ENCODE data around the gene OXGR1. TPM values are rescaled to one million over a fixed set of nuclear protein-coding genes. Genes with fewer than 3 reads are reported as not detected.

OXGR1 gene
- total RNA-seq, 1 experiment from 2014 or later, result not detected

DNA sequence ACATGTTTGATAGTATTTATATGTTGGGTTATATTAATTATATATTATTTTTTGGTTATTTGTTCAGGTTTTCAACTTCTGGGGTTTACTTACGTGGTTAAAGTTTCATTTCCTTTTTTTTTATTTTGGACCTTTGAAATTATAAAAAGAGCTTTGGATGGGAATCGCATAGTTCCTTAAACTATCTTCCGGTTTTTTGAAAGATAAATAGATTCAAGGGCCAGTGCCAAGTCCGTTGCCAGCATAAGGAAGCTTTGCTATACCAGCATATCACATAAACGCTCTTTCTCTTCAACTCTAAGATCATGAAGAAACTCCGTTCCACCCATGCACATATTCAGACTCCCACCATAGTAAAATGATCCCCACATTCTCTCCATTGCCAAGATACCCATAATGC is 7.4 kb upstream of the OXGR1 start:
- WGBS (ENCODE audit: extremely low coverage, insufficient read length, low lambda C conversion rate), result no CpG with 5 or more reads among the region's 6 CpGs
- no peak overlapping the region for H3K27ac Mint-ChIP-seq
- H4K20me1 ChIP-seq (ENCODE audit: control insufficient read depth, insufficient read depth, insufficient read length), result peaks cover 3% of the 10 kb centered on the region
- no peak overlapping the region for H3K18ac ChIP-seq (ENCODE audit: insufficient read length, low read depth, low read length)
- H4K91ac ChIP-seq (ENCODE audit: insufficient read length, low read depth, low read length), result no peak overlapping the region
- no peak overlapping the region for H2BK120ac ChIP-seq (ENCODE audit: low read depth, low read length, poor library complexity, severe bottlenecking)
- TF ChIP-seq, protein P1, sequence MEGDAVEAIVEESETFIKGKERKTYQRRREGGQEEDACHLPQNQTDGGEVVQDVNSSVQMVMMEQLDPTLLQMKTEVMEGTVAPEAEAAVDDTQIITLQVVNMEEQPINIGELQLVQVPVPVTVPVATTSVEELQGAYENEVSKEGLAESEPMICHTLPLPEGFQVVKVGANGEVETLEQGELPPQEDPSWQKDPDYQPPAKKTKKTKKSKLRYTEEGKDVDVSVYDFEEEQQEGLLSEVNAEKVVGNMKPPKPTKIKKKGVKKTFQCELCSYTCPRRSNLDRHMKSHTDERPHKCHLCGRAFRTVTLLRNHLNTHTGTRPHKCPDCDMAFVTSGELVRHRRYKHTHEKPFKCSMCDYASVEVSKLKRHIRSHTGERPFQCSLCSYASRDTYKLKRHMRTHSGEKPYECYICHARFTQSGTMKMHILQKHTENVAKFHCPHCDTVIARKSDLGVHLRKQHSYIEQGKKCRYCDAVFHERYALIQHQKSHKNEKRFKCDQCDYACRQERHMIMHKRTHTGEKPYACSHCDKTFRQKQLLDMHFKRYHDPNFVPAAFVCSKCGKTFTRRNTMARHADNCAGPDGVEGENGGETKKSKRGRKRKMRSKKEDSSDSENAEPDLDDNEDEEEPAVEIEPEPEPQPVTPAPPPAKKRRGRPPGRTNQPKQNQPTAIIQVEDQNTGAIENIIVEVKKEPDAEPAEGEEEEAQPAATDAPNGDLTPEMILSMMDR (conservative IDR thresholded peaks at IDR 0.05), result no peak
- peaks cover 41% of the 10 kb centered on the region for H3K27me3 ChIP-seq (ENCODE audit: insufficient read depth, low read length)
- no peak overlapping the region for H2BK5ac ChIP-seq (ENCODE audit: insufficient read length, low read length)
- 0 out of 2 replicates have a peak, but pooled peaks cover 2% of the 10 kb centered on the region for H3K4me1 ChIP-seq (ENCODE audit: insufficient read depth, low read length)
- no peak overlapping the region for H2AK5ac ChIP-seq (ENCODE audit: insufficient read length, low read length)
- no peak overlapping the region for H3K4me3 Mint-ChIP-seq
- peaks cover 98% of the 10 kb centered on the region for H3K27me3 Mint-ChIP-seq (ENCODE audit: low read depth)
- no peak overlapping the region for H3K56ac ChIP-seq (ENCODE audit: insufficient read length, low read depth, low read length)
- H3K4ac ChIP-seq (ENCODE audit: low read depth, low read length), result no peak overlapping the region
- no peak overlapping the region for H3K27ac ChIP-seq (ENCODE audit: insufficient read length, low read depth, low read length)
- no peak overlapping the region for H2BK20ac ChIP-seq (ENCODE audit: low read depth, low read length, poor library complexity, severe bottlenecking)
- no peaks in the 10 kb centered on the region for H3K79me1 ChIP-seq (ENCODE audit: insufficient read depth, low read depth, low read length, poor library complexity, severe bottlenecking)
- H3K36me3 Mint-ChIP-seq (ENCODE audit: insufficient read depth in 1 of 3, low read depth in 3 of 3), result no peaks in the 10 kb centered on the region
- no peak overlapping the region for H4K5ac ChIP-seq (ENCODE audit: insufficient read length, low read depth, low read length)
- H2BK15ac ChIP-seq (ENCODE audit: low read depth, low read length), result no peak overlapping the region
- H2AFZ ChIP-seq (ENCODE audit: low read length), result no peak overlapping the region
- H4K8ac ChIP-seq (replicated peaks; ENCODE audit: insufficient read length, low read depth, low read length), result no peak overlapping the region
- no peak overlapping the region for H2BK12ac ChIP-seq (ENCODE audit: insufficient read length, low read depth, low read length)
- no peaks in the 10 kb centered on the region; a peak in 1 of 5 replicates for H3K9me3 Mint-ChIP-seq
- no peaks in the 10 kb centered on the region for H3K79me2 ChIP-seq (ENCODE audit: insufficient read depth, low read length)
- H3K23me2 ChIP-seq (ENCODE audit: insufficient read length, low read depth, low read length, poor library complexity, severe bottlenecking), result no peaks in the 10 kb centered on the region
- no peak overlapping the region for H3T11ph ChIP-seq (ENCODE audit: low read length)
- no peak overlapping the region for H3K4me2 ChIP-seq (ENCODE audit: insufficient read depth, insufficient read length, low read length)
- no peak overlapping the region for H3K9ac ChIP-seq (ENCODE audit: extremely low read depth, insufficient read length, low read length)
- no peaks in the 10 kb centered on the region for H3K9me3 ChIP-seq (ENCODE audit: control insufficient read depth, low read depth, low read length)
- H3K23ac ChIP-seq (ENCODE audit: insufficient read length, low read depth, low read length), result no peak overlapping the region
- no peak for DNase-seq
- peaks cover 5 to 9% of the 10 kb centered on the region in 2 experiments for H3K4me1 Mint-ChIP-seq
- no peak overlapping the region for H3K14ac ChIP-seq (ENCODE audit: insufficient read depth, low read length)

Measured in H9 (cell line).